ENCODE data around the gene PARP8. TPM values are rescaled to one million over a fixed set of nuclear protein-coding genes. Genes with fewer than 3 reads are reported as not detected.
A peak's percentile ranks its signal among the peaks of the same experiment; 100 is the strongest.
"Not testable (repeated sequence)": the region's sequence is repeated elsewhere in the genome, so short reads cannot be mapped to it uniquely, and the experiment has no call there.

The PARP8 gene
- polyA plus RNA-seq (2011; rRNA removed) = 19.0 and 25.1 TPM in 2 replicates
- 35.6 and 43.0 TPM in 2 replicates for polyA minus RNA-seq (2011; rRNA and poly(A)+ RNA removed)

GRCh38 chr5:50666261-50667022, at the start of gene PARP8:
Gene PARP8, plus strand, starts transcription at chr5:50666637. Its CDS starts 459 bp downstream, at chr5:50667096.
- Histone ChIP-seq H3K9me3 (ENCODE audit: control insufficient read depth, insufficient read depth, low read length) (no peaks in the 10 kb centered on the region), H3K27me3 (ENCODE audit: control insufficient read depth, insufficient read depth, low read length) (no peaks in the 10 kb centered on the region), H3K27ac (ENCODE audit: low read depth, low read length) (peak within 1 kb of the TSS; percentile 61), H3K4me3 (ENCODE audit: low read depth, low read length) (peak within 1 kb of the TSS; percentile 90)
- TF ChIP-seq CTCF (IDR thresholded peaks at IDR 0.05; ENCODE audit: low read depth, low read length) = no peak
- DNase-seq (ENCODE audit: low read depth, low spot score) = peak; percentile 11
- ChIA-PET CTCF (interaction anchor here (0.9 kb wide), 1 partner anchor 152 kb away, joined by 3 read pairs; no protein-coding TSS in a partner anchor), POLR2A (interaction anchor here (1.3 kb wide), 1 partner anchor 76 kb away, joined by 4 read pairs; no protein-coding TSS in a partner anchor)

DNA sequence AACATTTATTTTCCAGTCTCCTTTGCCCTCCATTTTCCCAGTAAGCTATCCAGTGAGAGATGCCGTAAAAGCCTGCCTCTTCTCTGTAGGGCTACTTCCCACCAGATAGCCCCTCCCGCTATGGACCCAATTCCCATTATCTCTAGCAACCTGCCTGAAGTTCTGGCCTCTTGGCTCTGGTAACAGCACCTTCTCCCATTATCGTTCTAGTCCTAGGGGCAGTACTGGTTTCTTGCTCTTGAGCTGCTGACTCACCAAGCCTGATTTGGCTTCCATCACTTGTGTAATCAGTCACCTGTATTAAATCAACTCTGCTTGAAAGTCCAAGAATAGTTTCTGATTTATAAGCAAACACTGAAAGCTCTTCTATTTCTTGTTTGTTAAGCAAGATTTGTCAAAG, 42.8 kb upstream of the PARP8 start:
- Histone ChIP-seq H3K9me3 (ENCODE audit: control insufficient read depth, insufficient read depth, low read length) (no peaks in the 10 kb centered on the region), H3K27ac (ENCODE audit: low read depth, low read length) (no peak overlapping the region), H3K4me3 (ENCODE audit: low read depth, low read length) (no peak overlapping the region), H3K27me3 (ENCODE audit: control insufficient read depth, insufficient read depth, low read length) (no peaks in the 10 kb centered on the region)
- no peak for TF ChIP-seq CTCF (IDR thresholded peaks at IDR 0.05; ENCODE audit: low read depth, low read length)
- ChIA-PET CTCF (no interaction called here), POLR2A (no interaction called here)
- no peak for DNase-seq (ENCODE audit: low read depth, low spot score)

GRCh38 chr5:50634866-50635265, 31.6 kb upstream of the PARP8 start:
- H3K27me3 ChIP-seq (ENCODE audit: control insufficient read depth, insufficient read depth, low read length); DNase-seq (ENCODE audit: low read depth, low spot score); H3K27ac ChIP-seq (ENCODE audit: low read depth, low read length): not testable (repeated sequence)

DNA sequence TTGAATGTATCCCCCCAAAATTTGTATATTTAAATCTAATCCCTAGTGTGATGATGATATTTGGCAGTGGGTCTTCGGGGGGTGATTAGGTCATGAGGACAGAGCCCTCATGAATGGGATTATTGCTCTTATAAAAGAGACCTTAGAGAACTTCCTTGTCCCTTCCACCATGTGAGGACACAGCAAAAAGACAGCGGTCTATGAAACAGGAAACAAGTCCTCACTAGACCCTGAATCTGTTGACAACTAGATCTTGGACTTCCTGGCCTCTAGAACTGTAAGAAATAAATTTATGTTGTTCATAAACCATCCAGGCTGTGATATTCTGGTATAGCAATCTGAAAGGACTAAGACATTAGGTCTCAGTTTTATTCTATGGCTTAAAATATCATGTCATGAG, 28.9 kb upstream of the PARP8 start:
- POLR2A ChIA-PET; H3K4me3 ChIP-seq (ENCODE audit: low read depth, low read length); CTCF ChIA-PET; H3K9me3 ChIP-seq (ENCODE audit: control insufficient read depth, insufficient read depth, low read length); H3K27me3 ChIP-seq (ENCODE audit: control insufficient read depth, insufficient read depth, low read length); H3K27ac ChIP-seq (ENCODE audit: low read depth, low read length); DNase-seq (ENCODE audit: low read depth, low spot score): not testable (repeated sequence)

More at GRCh38 chr5:50634866-50635265, 31.6 kb upstream of the PARP8 start:
- H3K4me3 ChIP-seq (ENCODE audit: low read depth, low read length); POLR2A ChIA-PET; H3K9me3 ChIP-seq (ENCODE audit: control insufficient read depth, insufficient read depth, low read length); CTCF ChIA-PET: not testable (repeated sequence)

DNA sequence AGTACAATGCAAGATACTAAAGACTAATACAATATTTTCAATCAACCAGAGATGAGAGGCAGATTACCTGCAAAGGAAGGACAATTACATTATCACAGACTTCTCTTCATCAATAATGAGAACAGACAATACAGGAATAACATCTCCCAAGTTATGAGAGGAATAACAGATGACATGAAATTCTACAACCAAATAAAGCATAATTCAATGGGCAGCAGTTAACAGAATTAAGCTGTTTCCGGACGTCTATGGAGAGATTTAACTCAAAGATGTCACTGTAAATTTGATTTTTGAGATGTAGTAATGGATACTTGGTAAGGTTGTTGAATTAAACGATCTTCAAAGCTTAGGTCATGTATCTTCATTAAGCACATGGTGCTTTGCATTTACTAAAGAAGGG, 19.8 kb upstream of the PARP8 start:
- ChIA-PET POLR2A (no interaction called here), CTCF (no interaction called here)
- no peak for TF ChIP-seq CTCF (IDR thresholded peaks at IDR 0.05; ENCODE audit: low read depth, low read length)

DNA sequence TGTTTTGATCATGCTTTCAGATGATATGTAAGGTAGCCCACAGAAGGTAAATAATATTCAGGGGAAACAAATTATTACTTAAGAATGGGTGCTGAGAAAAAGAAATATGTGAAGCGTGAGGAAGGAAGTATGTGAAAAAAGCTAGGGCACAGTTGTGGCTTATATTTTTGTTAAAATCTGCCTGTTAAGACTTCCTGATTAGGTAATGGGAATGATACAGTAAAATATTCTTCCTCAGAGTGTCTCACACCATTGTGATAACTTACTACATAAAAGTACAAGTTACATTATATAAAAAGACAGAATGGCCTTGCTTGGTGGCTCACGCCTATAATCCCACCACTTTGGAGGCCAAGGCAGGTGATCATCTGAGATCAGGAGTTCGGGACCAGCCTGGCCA, 18.7 kb upstream of the PARP8 start:
- Histone ChIP-seq H3K27me3 (ENCODE audit: control insufficient read depth, insufficient read depth, low read length) (no peaks in the 10 kb centered on the region), H3K27ac (ENCODE audit: low read depth, low read length) (no peak overlapping the region), H3K9me3 (ENCODE audit: control insufficient read depth, insufficient read depth, low read length) (no peaks in the 10 kb centered on the region), H3K4me3 (ENCODE audit: low read depth, low read length) (no peak overlapping the region)
- no peak for TF ChIP-seq CTCF (IDR thresholded peaks at IDR 0.05; ENCODE audit: low read depth, low read length)
- POLR2A ChIA-PET = no interaction called here
- CTCF ChIA-PET = no interaction called here
- no peak for DNase-seq (ENCODE audit: low read depth, low spot score)

More for the DNA sequence above, 19.8 kb upstream of the PARP8 start:
- no peak for DNase-seq (ENCODE audit: low read depth, low spot score)
- H3K9me3 ChIP-seq (ENCODE audit: control insufficient read depth, insufficient read depth, low read length) = no peaks in the 10 kb centered on the region
- H3K4me3 ChIP-seq (ENCODE audit: low read depth, low read length) = no peak overlapping the region
- H3K27ac ChIP-seq (ENCODE audit: low read depth, low read length) = no peak overlapping the region
- no peaks in the 10 kb centered on the region for H3K27me3 ChIP-seq (ENCODE audit: control insufficient read depth, insufficient read depth, low read length)
